GM18858 (cell line): ENCODE data around the gene PIP5K1B.

ENCODE experiments used
- ATAC-seq: cut with Tn5 transposase; IDR thresholded peaks from one replicate; pipeline ENCODE4 v1.9.1; 2021; ENCODE audit not compliant: unreplicated experiment

PIP5K1B gene

DNA sequence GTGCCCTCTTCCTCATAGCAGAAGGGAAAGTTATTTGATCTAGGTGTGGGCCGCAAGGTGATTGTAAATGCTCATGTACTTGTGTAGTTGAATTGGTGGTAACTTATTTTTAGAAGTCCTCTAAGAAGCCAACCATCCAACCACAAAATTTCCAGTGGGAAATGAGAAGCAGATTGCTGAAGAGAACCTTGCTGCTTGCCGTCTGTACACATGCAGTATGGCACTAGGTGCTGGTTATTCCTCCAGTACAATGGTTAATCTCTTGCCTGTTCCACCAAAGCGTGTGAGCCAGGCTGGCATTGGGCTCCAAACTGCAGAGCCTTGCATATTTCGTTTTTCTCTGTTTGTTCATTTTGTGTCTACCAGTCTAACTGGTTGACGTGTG, 28.0 kb downstream of the PIP5K1B start:
- no peak for ATAC-seq

DNA sequence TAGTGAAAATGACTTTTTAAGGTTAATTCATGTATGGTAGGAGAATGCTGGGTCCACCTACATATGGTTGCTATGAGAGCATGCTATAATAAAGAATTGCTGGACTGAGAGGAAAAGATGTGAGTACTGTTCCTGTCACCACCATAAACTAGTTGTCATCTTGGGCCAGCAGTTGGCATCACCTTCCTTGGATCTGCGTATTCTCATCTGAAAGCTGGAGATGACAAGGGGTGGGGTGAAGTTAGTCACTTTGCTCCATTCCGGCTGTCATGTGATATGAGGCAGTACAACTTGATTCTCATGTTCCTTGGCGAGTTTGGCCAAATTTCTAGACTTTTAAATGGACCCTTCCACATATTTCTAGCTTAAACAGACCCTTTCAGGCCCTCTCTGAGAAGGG, 33.3 kb downstream of the PIP5K1B start:
- no peak for ATAC-seq

DNA sequence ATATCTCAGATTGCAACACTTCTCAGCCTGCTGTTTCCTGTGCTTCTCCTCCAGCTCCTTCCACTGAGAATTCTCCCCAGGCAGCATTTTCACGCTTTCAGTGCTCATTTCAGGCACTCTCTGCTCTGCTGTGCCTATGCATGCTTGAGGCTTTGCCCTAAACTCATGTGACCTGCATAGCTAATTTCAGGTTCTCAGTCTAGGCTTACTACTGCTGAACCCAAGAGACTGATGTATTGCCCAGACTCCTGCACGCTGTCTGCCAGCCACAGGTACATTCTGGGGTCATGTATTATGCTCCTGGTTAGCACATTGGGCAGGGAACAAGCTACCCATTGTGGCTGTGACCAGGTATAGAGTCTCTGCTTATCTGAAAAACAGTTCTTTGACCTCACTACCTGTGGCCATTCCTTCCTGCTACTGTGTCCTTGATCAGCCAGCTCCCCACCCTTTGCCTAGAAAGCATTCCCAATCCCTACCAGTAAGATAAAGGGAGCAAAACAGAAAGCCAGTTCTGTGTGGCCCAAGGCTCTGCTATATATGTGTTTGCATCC, 34.7 kb downstream of the PIP5K1B start:
- no peak for ATAC-seq

DNA sequence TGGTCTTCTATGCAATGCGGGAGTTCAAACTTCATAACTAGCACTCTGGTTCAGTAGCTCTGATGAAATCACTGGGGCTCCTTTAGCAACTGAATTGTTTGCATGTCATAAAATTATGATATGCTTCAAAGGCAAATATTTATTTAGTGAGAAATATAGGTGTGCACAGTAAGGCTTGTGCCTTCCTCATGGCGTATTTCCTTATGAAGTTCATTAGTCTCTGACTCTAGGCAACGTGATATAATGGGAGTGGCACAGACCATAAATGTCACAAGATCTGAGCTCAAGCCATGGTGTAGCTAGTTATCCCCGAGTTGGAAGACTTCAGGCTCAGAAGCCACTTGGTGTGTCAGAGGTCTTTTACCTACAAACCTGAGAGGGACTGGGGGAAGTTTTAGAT, 35.5 kb downstream of the PIP5K1B start:
- no peak for ATAC-seq

DNA sequence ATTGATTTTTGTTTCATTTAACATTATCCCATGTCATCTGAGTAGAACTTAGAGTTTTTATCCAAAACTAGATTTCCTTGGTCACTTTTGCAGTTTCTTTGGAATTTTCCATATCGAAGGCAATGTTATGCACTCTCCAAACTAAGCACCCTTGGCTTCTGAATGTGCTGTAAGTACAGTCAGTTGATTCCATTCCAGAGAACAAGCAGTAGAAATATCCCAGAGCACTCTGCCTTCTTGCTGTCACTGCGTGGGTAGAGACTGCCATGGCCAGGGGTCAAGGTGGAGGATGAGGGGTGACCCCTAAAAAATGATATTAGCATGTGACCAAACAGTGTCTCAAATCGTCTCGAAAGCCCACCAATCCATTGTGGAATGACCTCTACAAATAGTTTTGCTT, 36.2 kb downstream of the PIP5K1B start:
- no peak for ATAC-seq

DNA sequence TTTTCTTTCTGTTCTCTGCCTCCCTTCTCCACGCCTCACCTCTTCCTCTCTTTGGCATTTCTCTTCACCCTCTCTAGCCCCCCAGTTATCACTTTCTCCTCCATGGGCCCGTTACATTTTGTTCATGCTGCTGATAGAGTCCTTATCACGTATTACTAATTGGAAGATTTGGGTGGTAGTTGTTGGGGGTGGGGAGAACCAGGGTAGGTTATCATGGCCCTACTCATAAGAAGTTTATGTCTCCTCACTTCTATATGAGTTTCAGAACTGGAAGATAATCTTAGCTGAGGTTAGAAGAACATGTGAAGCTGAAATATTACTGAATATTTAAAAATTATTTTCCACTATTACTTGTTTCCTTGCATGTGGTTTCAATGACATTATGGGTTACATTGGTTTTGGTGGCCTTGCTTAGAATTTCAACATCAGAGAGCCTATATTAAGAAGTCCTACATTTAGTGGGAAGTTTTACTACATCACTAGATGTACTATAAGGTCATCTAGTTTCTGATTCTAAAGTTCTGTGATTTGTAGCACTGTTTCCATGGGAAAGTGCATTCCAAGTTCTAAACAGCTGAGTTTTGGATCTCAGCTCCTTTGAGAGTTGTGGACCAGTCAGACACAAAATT, 36.8 kb downstream of the PIP5K1B start:
- no peak for ATAC-seq

DNA sequence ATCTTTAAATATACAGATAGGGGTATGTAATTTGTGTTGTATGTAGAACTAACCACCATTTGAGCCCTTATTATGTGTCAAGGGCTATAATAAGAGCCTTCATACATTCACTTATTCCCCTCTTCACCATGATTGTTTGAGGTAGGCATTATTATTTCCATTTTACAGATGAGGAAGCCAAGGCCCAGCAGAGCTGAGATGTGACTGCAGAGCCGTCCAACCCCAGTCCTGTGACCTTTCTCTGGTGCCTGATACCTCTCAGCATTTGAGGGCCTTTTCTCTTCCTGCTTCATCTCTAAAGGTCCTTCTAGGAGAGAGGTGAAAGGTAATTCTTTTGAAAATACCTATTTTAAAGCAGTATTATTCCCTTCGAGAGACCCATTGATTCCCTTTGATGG, 37.3 kb downstream of the PIP5K1B start:
- ATAC-seq, result no peak

DNA sequence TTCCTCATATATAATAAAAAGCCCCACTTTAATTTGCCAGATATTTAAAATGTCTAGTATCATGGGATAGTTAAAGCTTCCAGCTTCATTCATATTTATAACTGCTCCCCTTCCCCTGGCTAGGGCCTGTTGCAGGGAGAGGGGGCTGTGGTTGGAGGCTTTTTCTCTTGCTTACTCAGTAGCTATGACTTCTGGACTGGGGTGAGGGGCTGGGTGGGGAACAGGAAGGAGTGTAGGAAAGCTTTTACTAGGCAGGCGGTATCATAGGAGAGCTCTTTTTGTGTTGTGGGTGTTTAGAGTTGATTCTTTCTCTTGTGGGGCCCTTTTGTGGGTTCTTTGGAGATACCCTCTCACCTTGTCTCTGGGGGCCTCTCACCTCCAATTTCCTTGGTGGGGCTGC, 39.4 kb downstream of the PIP5K1B start:
- no peak for ATAC-seq

DNA sequence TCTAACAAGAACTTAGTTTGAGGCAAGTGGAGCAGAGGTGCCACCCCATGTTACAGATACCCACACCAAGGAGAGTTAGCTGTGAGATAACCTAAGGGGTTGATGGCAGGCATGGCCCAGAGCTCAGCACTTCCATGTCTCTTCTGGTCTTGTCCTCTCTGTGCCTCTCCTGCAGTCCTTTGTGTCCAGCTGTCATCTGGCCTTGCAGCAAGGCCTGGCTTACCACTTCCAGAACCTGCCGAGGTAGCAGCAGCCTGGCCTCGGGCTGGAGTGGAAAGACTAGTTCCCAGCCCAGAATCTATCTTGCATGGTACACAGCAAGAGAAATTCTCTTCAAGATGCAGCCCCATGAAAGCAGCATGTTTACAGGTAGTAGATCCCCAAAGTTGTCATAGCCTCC, 41.5 kb downstream of the PIP5K1B start:
- no peak for ATAC-seq

DNA sequence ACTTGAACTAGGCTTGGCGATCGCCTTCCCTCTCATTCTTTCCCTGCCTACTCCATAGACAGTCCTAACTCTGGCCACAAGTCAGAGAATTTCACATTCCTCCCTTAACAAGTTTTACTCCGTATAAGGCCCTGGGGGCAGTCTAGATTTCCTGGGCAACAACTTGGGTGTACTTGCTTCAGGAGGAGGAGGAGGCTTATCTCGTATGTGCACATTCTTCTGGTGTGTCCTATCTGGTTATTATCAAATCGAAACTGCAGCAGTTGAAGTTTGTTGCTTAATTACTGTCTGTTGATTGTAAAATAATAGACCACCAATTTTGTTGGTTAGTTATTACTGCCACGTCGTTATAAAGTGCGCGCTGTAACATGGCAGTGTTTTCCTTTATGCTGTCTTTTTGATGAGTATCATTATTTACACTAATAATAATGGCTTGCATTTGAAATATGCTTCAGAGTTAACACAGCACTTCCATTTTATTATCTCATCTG, 42.0 kb downstream of the PIP5K1B start:
- ATAC-seq, result no peak

DNA sequence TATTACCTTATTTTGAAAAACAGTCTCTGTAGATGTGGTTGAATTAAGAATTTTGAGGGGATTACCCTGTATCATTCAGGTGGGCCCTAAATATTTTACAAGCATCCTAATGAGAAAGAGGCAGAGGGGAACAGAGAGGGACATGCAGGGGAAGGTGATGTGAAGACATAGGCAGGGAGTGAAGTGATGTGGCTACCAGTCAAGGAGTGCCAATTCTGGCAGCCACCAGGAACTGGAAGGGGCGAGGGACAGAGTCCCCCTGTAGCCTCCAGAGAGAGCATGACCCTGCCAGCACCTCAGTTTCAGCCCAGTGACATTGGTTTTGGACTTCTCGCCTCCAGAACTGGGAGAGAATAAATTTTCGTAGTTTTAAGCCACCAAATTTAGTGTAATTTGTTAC, 44.1 kb downstream of the PIP5K1B start:
- no peak for ATAC-seq

DNA sequence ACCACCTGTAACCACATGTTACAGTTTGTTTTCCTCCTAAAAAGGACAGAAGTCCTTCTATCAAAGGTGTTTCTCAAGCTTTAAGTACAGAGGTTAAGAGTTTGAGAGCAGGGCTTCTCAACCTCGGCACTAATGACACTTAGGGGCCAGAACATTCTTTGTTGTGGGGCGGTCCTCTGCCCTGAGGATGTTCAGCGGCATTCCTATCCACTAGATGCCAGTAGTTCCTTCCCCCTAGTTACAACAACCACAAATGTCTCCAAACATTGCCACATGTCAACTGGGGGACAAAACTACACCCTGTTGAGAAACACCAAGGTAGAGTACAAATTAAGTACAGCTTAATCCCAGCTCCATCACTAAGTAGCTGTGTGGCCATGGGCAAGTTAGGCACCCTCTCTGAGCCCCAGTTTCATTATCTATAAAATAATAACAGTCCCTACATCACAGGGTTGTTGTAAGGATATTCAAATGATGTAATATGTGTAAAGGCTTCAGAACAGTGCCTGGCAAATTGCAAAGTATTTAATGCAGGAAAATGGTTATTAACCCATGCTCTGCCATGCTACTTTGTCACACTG, 44.6 kb downstream of the PIP5K1B start:
- no peak for ATAC-seq

DNA sequence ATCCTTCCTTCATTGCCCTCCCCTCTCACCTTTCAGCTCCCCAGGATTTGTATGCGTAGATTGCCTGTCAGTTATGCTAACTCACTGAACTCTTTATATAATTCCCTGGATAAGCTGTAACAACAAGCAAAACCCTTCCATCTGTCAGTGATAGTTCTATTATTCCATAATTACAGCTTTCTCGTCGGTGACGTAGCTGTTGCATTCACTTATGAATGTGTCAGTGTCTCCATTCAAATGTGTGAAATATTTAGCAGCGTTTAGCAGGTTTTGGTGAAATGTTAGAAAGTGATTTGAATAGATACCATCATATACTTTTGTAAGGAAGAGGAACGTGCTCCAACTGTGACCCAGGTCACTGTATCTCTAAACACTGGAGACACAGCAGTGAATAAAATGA, 45.2 kb downstream of the PIP5K1B start:
- no peak for ATAC-seq

DNA sequence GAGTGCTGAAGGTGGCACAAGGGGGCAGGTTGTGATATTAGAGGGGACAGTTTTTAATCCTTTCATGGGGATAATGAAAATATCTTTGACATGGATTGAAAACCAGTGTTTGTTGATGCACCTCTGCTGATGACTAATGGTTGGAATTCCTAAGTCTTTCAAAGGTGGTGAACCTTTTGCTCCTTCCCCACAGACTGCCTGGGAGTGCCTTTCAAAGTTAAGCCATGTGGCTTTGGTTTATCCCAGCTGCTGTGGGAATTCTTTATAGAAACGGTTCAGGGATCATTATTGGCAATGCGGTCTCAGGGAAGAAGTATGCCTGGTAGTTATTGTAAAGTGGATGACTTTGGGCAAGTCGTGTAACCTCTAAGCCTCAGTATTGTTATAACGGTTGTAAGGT, 45.7 kb downstream of the PIP5K1B start:
- no peak for ATAC-seq

DNA sequence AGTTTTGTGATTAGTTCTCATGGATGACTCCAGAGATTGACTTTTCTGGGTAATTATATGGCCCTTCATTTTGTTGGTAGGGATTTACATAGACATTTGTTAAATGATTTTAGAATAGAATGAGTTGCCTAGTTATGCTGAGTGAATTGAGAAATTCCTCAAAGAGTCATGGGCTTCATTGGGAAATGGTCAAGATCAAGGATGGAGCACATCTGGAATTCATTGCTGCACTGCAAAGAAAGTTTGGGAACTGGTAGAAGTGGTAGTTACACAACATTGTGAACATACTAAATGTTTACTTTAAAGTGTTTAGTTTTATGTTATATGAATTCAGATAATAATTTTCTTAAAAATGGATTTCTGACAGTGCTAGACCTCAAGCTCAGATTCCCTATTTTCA, 46.5 kb downstream of the PIP5K1B start:
- ATAC-seq, result no peak

DNA sequence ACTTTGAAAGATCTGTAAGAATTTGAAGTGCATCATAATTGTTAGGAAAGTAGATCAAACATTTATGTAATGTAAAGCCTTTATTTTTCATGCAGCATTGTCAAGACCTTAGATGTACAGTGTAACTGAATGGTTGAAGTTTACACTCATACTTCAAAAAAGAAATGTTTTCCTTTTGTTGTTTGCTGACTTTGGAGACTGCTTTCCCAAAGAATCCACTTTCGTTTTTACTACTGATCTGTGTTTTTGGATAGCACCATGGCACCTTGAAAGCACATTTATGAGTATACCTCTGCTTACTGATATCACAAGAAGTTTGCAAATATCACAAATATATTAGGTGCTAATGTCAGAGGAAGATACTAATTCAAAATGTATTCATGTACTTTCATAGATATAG, 50.0 kb downstream of the PIP5K1B start:
- ATAC-seq, result no peak

DNA sequence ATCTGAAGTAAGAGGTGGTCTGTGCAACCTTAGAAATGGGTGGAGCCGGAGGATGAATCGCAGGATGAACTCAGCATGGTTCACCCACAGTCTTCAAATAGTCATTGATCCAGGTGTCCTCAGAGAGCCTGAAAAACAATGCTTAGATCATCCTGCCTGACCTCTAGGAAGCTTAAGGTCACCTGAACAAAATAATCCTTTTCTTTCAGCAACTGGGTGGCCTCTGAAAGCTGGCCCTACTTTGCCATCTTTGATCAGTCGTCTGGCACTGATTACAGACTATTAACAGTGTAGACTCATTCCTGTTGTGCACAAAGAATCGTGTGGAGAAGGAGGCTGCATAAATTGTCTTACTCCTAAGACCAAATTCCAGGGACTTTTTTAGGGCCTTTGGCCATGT, 50.7 kb downstream of the PIP5K1B start:
- ATAC-seq, result no peak

DNA sequence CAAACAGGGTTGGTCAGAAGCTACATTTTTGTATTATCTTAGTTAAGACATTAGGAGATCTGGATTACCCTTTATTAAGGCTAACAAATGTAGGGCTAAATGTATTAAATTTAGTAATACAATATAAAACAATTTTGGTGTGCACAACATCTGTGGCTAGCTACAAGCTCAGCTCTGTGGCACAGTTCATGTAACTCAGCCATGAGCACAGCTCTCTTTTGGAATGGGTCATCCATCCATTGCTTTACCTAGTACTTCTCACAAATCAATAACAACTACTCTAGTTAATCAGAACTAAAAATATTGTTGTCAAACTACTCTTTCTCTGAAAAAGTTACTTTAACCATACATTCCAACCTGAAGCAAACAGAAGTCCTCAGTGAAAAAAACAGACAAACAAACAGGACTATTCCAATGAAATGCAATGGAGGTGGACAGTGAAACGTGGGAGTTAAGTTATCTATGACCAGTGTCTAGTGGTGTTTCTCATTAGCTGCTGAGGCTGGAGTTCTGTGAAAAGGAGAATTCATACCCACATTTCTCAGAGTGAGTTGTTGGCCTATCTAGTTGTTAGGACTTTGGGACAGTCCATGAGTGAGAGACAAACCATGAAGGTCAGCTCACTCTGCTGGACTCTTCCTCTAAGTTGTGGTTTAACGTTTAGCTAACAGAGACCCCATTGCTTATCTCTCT, 55.1 kb downstream of the PIP5K1B start:
- ATAC-seq, result no peak

DNA sequence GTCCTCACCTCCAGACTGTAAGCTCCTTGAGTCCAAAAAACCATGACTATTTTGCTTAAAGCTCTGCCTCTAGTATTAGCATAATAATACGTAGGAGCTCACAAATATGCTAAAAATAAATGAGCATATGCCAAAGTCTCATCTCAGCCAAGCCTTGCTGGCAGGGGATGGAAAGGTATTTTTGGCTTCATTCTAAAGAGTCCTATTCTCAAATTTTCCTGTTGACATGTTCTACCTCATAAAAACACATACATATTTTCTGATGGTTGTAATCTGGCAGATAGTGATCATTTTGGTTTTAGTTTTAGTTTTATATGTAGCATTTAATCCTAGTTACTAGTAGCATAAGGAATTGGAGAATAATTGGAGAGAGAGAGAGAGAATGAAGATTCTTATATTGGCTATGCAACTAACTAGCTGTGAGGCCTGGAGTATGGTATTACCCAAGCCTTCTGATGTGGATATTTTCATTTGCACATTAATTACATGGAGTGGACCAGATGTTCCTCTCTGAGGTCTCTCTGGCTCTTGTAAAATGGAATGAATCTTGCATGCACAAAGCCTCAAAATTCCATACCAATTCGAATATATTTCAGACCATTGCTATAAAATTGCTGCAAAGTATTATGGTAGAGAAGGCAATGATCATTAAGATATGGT, 55.8 kb downstream of the PIP5K1B start:
- ATAC-seq, result no peak

DNA sequence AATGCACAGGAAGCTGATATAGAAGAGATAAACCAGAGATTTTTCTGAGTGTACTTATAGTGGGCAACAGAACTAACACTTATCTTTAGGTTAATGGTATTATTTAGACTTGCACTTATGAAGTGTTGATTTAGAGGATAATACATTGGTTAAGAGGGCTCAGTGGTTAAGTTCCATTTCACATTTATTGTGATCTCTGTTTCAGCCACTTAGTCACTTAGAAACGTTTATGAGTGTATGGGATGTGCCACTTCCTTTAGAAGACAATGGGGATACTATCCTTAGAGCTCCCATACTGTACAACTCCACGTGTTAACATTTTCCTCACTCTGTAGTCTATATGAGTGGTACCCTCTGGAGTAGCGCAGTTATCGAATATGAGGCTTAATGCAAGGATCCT, 57.5 kb downstream of the PIP5K1B start:
- peak; percentile 24 for ATAC-seq

DNA sequence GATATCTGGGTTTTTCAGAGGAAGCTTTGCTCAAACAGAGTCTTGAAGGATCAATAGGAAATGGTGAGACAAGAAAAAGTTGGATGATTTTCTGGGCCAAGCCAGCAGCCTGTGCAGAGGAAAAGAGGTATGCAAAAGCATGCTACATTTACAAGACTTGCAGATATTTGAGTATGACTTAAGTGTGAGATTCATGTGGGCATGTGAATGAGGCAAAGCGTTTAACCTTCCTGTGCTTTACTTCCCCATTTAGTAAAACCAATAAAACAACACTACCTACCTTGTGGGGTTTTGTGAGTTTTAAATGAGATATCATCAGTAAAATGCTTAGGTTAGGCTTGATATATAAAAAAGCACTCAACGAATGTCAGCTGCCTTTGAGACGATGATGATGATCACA, 58.1 kb downstream of the PIP5K1B start:
- ATAC-seq, result peak; percentile 55

DNA sequence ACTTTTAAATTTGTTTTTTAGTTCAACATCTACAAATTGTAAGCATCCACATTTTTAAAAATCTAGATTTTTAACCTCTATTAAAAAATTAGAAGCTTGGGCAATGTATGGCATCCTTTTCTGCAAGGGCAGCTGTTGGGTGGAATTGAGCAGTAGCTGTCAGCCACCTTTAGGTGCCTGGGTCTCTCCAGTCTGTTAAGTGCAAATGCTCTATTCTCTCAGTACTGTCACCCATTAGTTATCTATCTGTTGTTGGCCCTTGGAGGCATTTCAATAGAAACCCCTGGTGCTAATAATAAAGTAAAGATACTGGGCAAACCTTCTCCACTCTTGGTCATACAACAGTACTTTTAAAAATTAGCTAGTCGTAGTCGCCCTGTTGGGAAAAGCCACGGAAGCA, 63.6 kb downstream of the PIP5K1B start:
- ATAC-seq, result no peak
